ENCODE data around the gene DLGAP1.

DNA sequence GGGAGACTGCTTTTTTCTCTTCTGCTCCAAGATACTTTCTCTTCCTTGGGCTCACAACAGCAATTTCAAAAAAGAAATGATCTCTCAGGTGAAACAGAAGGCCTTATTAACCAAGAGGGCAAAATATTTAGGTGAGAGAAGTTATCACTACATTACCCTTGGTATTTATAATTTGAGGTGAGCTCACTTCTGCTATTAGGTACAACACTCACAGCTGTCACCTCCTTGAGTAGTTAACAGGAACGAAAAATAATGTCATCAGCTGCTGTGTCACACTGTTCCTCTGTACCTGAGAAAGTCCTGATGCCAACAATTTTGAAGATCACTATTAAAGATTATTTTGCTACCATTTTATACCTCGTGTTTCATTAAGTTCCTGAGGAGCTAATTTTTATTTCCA lies 205.0 kb downstream of the DLGAP1 start:
- TF ChIP-seq, protein P1, sequence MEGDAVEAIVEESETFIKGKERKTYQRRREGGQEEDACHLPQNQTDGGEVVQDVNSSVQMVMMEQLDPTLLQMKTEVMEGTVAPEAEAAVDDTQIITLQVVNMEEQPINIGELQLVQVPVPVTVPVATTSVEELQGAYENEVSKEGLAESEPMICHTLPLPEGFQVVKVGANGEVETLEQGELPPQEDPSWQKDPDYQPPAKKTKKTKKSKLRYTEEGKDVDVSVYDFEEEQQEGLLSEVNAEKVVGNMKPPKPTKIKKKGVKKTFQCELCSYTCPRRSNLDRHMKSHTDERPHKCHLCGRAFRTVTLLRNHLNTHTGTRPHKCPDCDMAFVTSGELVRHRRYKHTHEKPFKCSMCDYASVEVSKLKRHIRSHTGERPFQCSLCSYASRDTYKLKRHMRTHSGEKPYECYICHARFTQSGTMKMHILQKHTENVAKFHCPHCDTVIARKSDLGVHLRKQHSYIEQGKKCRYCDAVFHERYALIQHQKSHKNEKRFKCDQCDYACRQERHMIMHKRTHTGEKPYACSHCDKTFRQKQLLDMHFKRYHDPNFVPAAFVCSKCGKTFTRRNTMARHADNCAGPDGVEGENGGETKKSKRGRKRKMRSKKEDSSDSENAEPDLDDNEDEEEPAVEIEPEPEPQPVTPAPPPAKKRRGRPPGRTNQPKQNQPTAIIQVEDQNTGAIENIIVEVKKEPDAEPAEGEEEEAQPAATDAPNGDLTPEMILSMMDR (IDR thresholded peaks at IDR 0.05; ENCODE audit: low read length): no peak
- no peak for TF ChIP-seq EZH2 (IDR thresholded peaks at IDR 0.05; ENCODE audit: borderline replicate concordance, low read length)

All from OCI-LY1 (cell line).